Activated CD4-positive, alpha-beta T cell treated with anti-CD3 and anti-CD28 coated beads, Interleukin-2, amount 10 ng/mL, durations not matched to agents 24 days and 14 days (primary cell): ENCODE data around the gene FAM228B. TPM values are rescaled to one million over a fixed set of nuclear protein-coding genes. Genes with fewer than 3 reads are reported as not detected.

ENCODE experiments used
- DNase-seq: peaks from one replicate; pipeline ENCODE4 v3.0.0; 2022
- H3K27ac Mint-ChIP-seq: one replicate; pipeline ENCODE4 v1.8.0; 2022; ENCODE audit warnings: mild to moderate bottlenecking, mixed read lengths
- H3K27me3 Mint-ChIP-seq: one replicate; pipeline ENCODE4 v1.8.0; 2022; ENCODE audit warnings: mixed read lengths
- H3K36me3 Mint-ChIP-seq: one replicate; pipeline ENCODE4 v1.8.0; 2022; ENCODE audit warnings: low read depth, mild to moderate bottlenecking, mixed read lengths
- H3K4me1 Mint-ChIP-seq: one replicate; pipeline ENCODE4 v1.8.0; 2021; ENCODE audit warnings: mixed read lengths
- H3K4me3 Mint-ChIP-seq: one replicate; pipeline ENCODE4 v1.8.0; 2022; ENCODE audit warnings: mild to moderate bottlenecking, moderate library complexity, mixed read lengths
- H3K9me3 Mint-ChIP-seq: one replicate; pipeline ENCODE4 v1.8.0; 2021; ENCODE audit warnings: mixed read lengths
- intact Hi-C: fragments of 100-400 bp; cut with micrococcal nuclease; formaldehyde crosslinking; loops from one replicate; pipeline ENCODE4 v1.15.1; 2023
- total RNA-seq: library from RNA; stranded (reverse); gene quantifications from 2 replicates; pipeline ENCODE4 v1.2.3, GENCODE V29; 2022

FAM228B gene
- total RNA-seq = 3.2 and 4.7 TPM in 2 replicates

DNA sequence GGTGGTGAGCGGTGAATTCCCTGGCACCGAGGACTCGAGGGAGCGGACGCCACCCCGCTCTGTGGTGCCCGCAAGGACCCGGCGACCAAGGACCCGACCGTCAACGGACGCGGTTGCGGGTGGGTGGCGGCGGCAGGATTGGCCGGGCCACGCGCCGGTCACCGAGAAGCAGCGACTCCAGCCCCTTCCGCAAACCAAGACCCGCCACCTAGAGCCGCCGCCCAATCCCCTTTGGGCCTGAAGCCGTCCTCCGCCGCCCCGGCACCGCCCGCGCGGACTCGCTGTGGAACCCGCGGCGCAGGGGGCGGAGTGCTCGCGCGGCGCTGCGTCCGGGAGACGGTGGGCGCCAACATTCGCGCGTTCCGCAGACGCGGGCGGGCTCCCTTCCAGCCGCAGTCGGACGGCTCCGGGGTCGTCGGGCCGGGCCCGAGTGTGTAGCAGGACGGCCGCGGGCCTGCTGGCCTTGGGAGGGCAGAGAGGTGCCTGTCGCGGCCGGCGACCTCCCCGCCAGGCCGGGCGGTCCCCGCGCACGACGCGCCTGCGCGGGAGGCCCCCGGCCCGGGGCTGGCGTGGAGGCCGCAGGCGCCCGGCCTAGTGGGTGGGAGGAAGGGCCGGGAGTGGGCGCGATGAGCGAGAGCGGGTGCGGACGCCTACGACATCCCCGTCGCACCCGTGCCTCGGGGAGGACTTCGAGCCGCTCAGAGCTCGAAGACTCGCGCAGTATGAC lies at the start of gene FAM228B, which contains the start of gene PFN4:
Gene FAM228B (plus strand): TSS at position 275 of the 727 bp plus-strand sequence. CDS start 893 bp downstream, outside the sequence.
Gene PFN4 (minus strand): TSS at position 140 of the 727 bp plus-strand sequence. CDS start 799 bp downstream, outside the sequence.
- Mint-ChIP-seq H3K4me3 (peak within 1 kb of the TSS; percentile 81), H3K9me3 (no peaks in the 10 kb centered on the region), H3K36me3 (no peaks in the 10 kb centered on the region), H3K27ac (peak within 1 kb of the TSS; percentile 75), H3K27me3 (peaks cover 2% of the 10 kb centered on the region), H3K4me1 (peaks cover 13% of the 10 kb centered on the region)
- peak; percentile 91 for DNase-seq
- intact Hi-C loops = loop anchor here (1.0 kb wide), 1 partner anchor 39 kb away; the partner anchor contains the start of gene TP53I3

DNA sequence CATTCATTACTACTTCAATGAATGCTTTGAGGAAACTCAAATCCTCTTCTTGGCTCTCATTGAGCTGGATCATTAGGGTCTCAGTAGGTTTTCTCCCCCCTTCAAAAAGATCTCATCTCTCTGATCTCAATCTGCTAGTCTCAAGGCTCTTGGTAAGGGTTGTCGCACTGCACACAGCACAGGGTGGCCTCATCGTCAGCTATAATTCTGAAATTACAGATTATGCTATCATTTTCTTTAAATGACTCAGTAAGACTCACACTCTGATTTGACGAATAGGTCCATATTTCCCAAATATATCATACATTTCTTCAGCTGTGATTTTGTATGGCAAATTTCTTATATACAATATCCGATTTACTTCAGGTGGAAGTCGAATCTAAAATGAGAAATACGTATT lies 49.5 kb upstream of the FAM228B start:
- H3K36me3 Mint-ChIP-seq = peaks cover 27% of the 10 kb centered on the region
- DNase-seq = no peak
- H3K27ac Mint-ChIP-seq = no peak overlapping the region
- no peaks in the 10 kb centered on the region for H3K27me3 Mint-ChIP-seq
- no peak overlapping the region for H3K4me3 Mint-ChIP-seq
- intact Hi-C loops = no loop called here
- H3K4me1 Mint-ChIP-seq = peaks cover 22% of the 10 kb centered on the region
- no peaks in the 10 kb centered on the region for H3K9me3 Mint-ChIP-seq

DNA sequence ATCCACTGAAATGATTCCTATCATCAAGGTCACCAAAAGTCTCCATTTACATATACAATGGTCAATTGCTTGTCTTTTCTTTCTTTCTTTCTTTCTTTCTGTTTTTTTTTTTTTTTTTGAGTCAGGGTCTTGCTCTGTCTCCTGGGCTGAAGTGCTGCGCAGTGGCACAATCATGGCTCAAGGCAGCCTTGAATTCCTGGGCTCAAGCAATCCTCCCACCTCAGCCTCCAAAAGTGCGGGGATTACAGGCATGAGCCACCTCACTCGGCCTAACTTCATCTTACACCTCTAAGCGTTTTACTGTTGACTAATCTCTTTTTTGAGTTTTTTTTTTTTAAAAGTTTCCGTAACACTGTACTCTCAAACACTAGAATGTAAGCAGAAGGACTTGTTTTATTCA lies 48.0 kb upstream of the FAM228B start:
- Mint-ChIP-seq H3K4me1 (peaks cover 22% of the 10 kb centered on the region), H3K36me3 (peaks cover 20% of the 10 kb centered on the region), H3K9me3 (no peaks in the 10 kb centered on the region), H3K27ac (peak overlapping the region; percentile 96), H3K27me3 (no peaks in the 10 kb centered on the region), H3K4me3 (peak overlapping the region; percentile 95)
- intact Hi-C loops = loop anchor here (5.0 kb wide), 2 partner anchors 282 to 897 kb away; partner anchors contain the start of gene DNAJC27
- DNase-seq = no peak

DNA sequence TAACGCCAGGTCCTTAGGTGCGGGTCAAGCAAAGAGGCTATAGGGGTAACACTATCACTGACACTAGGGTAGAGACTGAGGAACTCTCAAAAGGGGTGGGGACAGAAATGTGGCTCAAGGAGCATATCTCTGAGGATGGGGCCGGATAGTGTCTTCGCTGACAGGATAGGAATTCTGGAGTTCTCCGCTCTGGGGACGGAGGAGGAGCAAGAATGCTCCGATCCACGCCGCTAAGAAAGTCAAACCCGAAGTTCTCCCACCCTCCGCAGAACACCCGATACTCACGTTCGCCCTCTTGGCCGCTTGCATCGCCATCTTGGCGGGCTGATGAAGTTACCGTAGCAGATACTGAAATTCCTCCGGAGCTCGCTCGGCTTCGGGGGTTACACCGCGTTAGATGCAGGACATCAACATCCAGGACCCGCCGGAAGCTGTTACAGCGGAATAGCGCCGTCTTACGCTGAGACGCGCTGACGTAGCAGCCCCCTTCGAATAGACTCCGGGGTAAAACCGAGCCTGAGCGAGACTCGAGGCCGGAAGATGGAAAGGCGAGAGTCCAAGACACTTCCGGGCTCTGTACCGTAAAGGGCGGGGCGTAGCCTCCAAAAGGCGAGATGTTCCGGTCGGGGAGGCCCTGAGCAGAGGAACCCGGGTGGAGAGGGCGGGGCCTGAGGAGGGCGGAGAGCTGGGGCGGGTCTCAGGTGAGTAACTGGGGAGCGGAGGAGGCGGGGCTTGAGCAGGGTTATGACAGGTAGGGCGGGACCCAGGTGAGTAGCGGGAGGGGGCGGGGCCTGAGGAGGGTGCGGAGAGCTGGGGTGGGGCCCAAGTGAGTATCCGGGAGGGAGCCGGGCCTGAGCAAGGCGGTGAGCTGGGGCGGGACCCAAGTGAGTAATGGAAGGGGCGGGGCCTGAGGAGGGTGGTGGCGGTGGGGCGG lies 47.1 kb upstream of the FAM228B start, which contains the start of gene SF3B6:
Gene SF3B6 (minus strand): TSS at position 412 of the 934 bp plus-strand sequence. CDS start 97 bp downstream, at position 315.
- no peaks in the 10 kb centered on the region for H3K9me3 Mint-ChIP-seq
- H3K36me3 Mint-ChIP-seq = peaks cover 20% of the 10 kb centered on the region
- H3K27me3 Mint-ChIP-seq = no peaks in the 10 kb centered on the region
- peak within 1 kb of the TSS; percentile 96 for H3K27ac Mint-ChIP-seq
- intact Hi-C loops = loop anchor here (1.0 to 5.0 kb wide), 6 partner anchors 8 to 896 kb away; partner anchors contain the start of genes ATAD2B, DNAJC27, TP53I3 and UBXN2A
- DNase-seq = peak; percentile 100
- H3K4me1 Mint-ChIP-seq = peaks cover 23% of the 10 kb centered on the region
- H3K4me3 Mint-ChIP-seq = peak within 1 kb of the TSS; percentile 95

GRCh38 chr2:24076849-24077534 lies 46.3 kb upstream of the FAM228B start:
- H3K27ac Mint-ChIP-seq = peak overlapping the region; percentile 96
- no peaks in the 10 kb centered on the region for H3K27me3 Mint-ChIP-seq
- peaks cover 20% of the 10 kb centered on the region for H3K36me3 Mint-ChIP-seq
- H3K4me1 Mint-ChIP-seq = peaks cover 24% of the 10 kb centered on the region
- no peaks in the 10 kb centered on the region for H3K9me3 Mint-ChIP-seq
- intact Hi-C loops = loop anchor here (1.0 to 5.0 kb wide), 6 partner anchors 7 to 895 kb away; partner anchors contain the start of genes ATAD2B, DNAJC27, TP53I3 and UBXN2A
- peak overlapping the region; percentile 95 for H3K4me3 Mint-ChIP-seq
- DNase-seq = no peak

DNA sequence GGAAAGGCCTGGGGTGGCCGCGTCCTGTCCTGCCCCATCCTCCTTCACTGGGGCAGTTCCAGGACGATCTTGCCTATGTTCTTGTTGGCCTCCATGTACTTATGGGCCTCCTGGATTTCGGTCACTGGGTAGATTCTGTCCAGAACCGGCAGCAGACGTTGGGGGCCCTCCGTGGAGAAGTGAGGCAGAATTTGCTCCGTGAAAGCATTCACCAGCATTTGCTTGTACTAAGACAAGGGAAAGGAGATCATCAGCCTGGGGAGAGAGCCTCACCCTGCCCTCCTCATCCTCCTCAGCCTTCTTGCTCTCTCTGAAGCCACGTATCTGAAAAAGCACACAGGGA lies 45.8 kb upstream of the FAM228B start:
- intact Hi-C loops = loop anchor here (5.0 kb wide), 2 partner anchors 280 to 895 kb away; partner anchors contain the start of gene DNAJC27
- no peaks in the 10 kb centered on the region for H3K27me3 Mint-ChIP-seq
- peak overlapping the region; percentile 96 for H3K27ac Mint-ChIP-seq
- peak; percentile 67 for DNase-seq
- H3K36me3 Mint-ChIP-seq = peaks cover 20% of the 10 kb centered on the region
- peak overlapping the region; percentile 95 for H3K4me3 Mint-ChIP-seq
- no peaks in the 10 kb centered on the region for H3K9me3 Mint-ChIP-seq
- H3K4me1 Mint-ChIP-seq = peaks cover 22% of the 10 kb centered on the region

DNA sequence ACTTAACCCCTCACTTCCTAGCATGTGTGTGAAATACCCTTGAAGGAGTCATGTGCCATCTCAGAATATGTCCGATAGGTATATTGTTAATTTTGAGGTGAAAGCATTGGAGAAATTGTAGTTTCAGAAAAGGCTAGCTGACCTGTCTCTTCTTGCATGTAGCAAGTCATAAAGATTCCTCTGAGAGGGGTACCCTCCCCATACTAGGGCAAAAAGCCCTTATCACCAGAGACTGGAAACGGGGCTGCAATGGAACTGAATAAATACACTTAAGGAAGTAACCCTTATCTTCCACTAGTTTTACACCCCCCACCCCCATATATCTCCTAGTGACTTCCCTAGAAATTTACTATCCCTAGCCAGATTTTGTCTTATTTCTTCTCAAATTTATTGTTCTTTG lies 45.4 kb upstream of the FAM228B start:
- no peaks in the 10 kb centered on the region for H3K27me3 Mint-ChIP-seq
- peaks cover 22% of the 10 kb centered on the region for H3K4me1 Mint-ChIP-seq
- DNase-seq = no peak
- H3K36me3 Mint-ChIP-seq = peaks cover 16% of the 10 kb centered on the region
- intact Hi-C loops = loop anchor here (5.0 kb wide), 2 partner anchors 279 to 894 kb away; partner anchors contain the start of gene DNAJC27
- H3K4me3 Mint-ChIP-seq = peak overlapping the region; percentile 95
- H3K27ac Mint-ChIP-seq = peak overlapping the region; percentile 19
- H3K9me3 Mint-ChIP-seq = no peaks in the 10 kb centered on the region

DNA sequence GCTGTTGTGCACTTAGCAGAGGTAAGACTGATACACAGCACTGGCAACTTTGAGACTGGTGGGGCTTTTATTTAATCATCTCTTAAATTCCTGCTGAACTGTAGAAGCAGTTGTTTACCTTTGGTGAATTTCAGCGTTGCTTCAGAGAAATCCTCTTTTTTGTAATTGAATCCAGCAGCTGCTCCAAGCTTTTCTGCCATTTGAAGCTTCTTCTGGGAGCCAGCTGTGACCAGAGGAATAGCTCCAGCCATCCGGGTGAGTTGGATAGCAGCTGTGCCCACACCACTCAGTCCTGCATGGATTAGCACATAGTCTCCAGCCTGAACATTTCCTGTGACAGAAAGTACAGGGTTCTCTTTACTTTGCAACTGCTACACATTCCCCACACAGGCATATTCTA lies 42.6 kb upstream of the FAM228B start:
- H3K27me3 Mint-ChIP-seq = no peaks in the 10 kb centered on the region
- intact Hi-C loops = no loop called here
- DNase-seq = no peak
- H3K27ac Mint-ChIP-seq = no peak overlapping the region
- no peaks in the 10 kb centered on the region for H3K9me3 Mint-ChIP-seq
- peaks cover 6% of the 10 kb centered on the region for H3K36me3 Mint-ChIP-seq
- no peak overlapping the region for H3K4me3 Mint-ChIP-seq
- peaks cover 23% of the 10 kb centered on the region for H3K4me1 Mint-ChIP-seq

- Mint-ChIP-seq H3K27ac (no peak overlapping the region), H3K9me3 (no peaks in the 10 kb centered on the region), H3K4me1 (peaks cover 17% of the 10 kb centered on the region), H3K4me3 (peak overlapping the region; percentile 88), H3K27me3 (no peaks in the 10 kb centered on the region), H3K36me3 (peaks cover 6% of the 10 kb centered on the region)
- DNase-seq = peak; percentile 55
- intact Hi-C loops = no loop called here
Observed at GRCh38 chr2:24082787-24083566, 40.3 kb upstream of the FAM228B start.

GRCh38 chr2:24083567-24084385 lies 39.5 kb upstream of the FAM228B start:
- peak overlapping the region; percentile 73 for H3K27ac Mint-ChIP-seq
- H3K4me3 Mint-ChIP-seq = peak overlapping the region; percentile 88
- H3K4me1 Mint-ChIP-seq = peaks cover 17% of the 10 kb centered on the region
- DNase-seq = no peak
- intact Hi-C loops = loop anchor here (1.0 to 2.0 kb wide), 7 partner anchors 7 to 299 kb away; partner anchors contain the start of genes ATAD2B, FAM228B, PFN4 and SF3B6
- peaks cover 6% of the 10 kb centered on the region for H3K36me3 Mint-ChIP-seq
- no peaks in the 10 kb centered on the region for H3K27me3 Mint-ChIP-seq
- no peaks in the 10 kb centered on the region for H3K9me3 Mint-ChIP-seq

DNA sequence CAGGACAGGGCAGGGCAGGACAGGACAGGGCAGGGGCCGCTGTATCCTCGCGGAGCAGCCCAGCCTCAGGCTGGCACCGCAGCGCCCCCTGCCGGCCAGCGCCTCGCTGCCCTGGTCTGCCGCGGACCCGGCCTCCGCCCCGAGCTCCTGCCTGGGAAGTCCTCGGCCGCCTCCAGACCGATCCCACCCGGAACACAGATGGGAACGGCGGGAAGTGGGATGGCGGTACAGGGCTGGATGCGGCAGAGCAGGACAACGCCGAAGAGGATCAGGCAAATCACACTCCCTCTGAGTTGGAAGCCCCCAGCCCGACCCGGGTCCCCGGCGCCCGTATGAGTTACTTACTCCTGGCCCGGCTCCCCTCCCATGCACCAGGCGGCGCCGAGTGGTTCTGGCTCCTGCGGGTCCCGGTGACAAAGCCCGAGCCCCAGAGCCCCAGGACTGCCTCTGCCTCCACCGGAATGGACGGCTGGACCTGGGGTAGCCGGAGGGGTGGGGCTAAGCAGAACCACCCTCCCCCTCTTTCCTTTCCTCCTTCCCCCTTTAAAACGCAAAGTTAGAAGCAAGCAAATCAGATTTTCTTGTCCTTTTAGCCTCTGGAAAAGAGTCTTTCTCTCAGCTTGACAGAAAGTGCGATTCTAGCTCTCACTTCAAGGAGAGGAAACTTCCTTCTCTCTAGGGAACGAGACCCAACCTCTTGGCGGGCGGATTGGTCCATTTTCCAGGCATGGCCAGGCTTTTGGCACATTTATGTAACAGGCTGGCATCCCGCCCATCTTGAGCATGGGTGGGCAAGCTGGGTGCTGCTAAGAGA lies 38.7 kb upstream of the FAM228B start, which contains the start of gene TP53I3:
Gene TP53I3 (minus strand): TSS at position 449 of the 814 bp plus-strand sequence. CDS start 508 bp downstream, outside the sequence.
- intact Hi-C loops = loop anchor here (1.0 to 2.0 kb wide), 7 partner anchors 8 to 298 kb away; partner anchors contain the start of genes ATAD2B, FAM228B, PFN4 and SF3B6
- H3K36me3 Mint-ChIP-seq = peaks cover 10% of the 10 kb centered on the region
- peaks cover 17% of the 10 kb centered on the region for H3K4me1 Mint-ChIP-seq
- H3K27me3 Mint-ChIP-seq = no peaks in the 10 kb centered on the region
- peak within 1 kb of the TSS; percentile 88 for H3K4me3 Mint-ChIP-seq
- H3K27ac Mint-ChIP-seq = peak within 1 kb of the TSS; percentile 73
- no peaks in the 10 kb centered on the region for H3K9me3 Mint-ChIP-seq
- DNase-seq = peak; percentile 96
